Measurements from ENCODE around the gene FOXJ1.

GRCh38 chr17:76124582-76125390, 16.3 kb downstream of the FOXJ1 start:
- TF ChIP-seq POLR2AphosphoS5 (IDR thresholded peaks at IDR 0.05; ENCODE audit: low read depth, low read length) (no peak), POLR2A (IDR thresholded peaks at IDR 0.05; ENCODE audit: low read depth, low read length) (no peak), TAF1 (IDR thresholded peaks at IDR 0.05; ENCODE audit: borderline replicate concordance, low read depth, low read length) (no peak)

Measured in GM12892 (cell line).